ENCODE results near the gene ANKRD9.

ANKRD9 gene

DNA sequence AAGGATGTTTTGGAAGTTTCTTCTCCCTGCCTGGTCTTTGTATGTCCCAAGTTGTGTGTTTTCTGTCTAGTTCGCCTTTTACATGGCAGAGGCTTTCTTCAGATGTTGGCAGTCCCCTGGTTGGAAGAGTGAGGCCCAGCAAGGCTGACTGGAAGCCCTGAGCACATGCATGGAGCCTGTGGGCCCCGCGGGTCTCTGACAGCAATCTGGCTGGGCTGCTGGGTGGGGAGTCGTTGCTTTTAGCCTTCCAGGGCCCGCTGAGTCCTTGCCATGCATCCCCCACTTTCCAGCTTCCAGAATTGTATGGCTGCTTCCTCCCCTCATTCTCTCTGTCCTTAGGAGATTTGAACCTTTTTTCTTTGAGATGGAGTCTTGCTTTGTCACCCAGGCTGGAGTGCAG, 25.3 kb downstream of the ANKRD9 start:
- DNase-seq (ENCODE audit: insufficient read length, low spot score) (no peak), FAIRE-seq (no peak)
- TF ChIP-seq CTCF (IDR thresholded peaks at IDR 0.05; ENCODE audit: insufficient read depth, missing control alignments): no peak

DNA sequence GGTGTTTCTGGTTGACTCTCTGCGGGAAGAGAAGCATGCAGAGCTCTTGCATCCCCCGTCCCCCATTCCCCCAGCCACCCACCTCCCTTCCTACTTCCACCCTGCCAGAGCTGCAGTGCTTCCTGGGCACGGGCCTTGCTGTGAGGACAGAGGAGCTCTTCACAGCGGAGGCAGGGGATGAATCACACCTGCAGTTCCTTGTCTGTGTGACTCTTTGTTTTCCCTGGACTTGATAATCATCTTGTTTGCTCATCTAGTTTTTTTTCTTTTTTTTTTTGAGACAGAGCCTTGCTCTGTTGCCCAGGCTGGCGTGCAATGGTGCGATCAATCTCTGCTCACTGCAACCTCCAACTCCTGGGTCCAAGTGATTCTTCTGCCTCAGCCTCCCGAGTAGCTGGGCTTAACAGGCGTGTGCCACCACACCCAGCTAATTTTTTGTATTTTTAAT, 27.8 kb downstream of the ANKRD9 start:
- TF ChIP-seq CTCF (IDR thresholded peaks at IDR 0.05; ENCODE audit: insufficient read depth, missing control alignments): no peak
- FAIRE-seq (no peak), DNase-seq (ENCODE audit: insufficient read length, low spot score) (no peak)

DNA sequence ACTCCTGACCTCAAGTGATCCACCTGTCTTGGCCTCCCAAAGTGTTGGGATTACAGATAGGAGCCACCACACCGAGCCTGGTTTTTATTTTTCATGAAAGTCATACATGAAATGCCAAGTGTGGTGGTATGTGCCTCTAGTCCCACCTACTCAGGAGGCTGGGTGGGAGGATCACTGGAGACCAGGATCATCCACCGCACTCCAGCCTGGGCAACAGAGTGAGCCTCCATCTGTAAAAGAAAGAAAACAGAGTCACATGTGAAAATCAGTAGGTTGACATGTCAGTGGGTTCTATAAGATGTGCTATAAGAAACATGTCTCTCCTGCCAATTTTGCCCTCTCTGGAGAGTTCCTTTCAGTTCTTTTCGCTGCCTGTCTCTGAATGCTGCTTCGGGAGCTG, 28.2 kb downstream of the ANKRD9 start:
- TF ChIP-seq CTCF (IDR thresholded peaks at IDR 0.05; ENCODE audit: insufficient read depth, missing control alignments): no peak
- DNase-seq (ENCODE audit: insufficient read length, low spot score): no peak
- FAIRE-seq: no peak

DNA sequence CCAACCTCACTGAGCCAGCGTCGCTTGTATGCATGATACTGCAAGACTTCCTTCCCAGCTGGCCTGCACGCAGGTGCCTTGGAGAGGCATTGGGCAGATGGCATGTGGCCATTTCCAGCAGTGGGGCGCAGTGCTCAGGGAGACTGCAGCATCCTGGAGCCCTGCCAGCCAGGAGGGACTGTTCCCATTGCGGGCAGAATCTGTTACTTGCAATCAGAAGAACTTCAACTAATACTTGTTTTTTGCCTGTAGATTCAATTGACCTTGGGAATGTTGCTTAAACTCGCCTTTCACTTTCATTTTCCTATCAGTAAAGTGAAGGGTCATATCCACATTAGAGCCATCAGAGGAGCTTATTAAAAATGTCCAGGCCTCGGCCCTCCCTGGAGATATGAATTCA, 29.8 kb downstream of the ANKRD9 start:
- FAIRE-seq (no peak), DNase-seq (ENCODE audit: insufficient read length, low spot score) (no peak)
- no peak for TF ChIP-seq CTCF (IDR thresholded peaks at IDR 0.05; ENCODE audit: insufficient read depth, missing control alignments)

DNA sequence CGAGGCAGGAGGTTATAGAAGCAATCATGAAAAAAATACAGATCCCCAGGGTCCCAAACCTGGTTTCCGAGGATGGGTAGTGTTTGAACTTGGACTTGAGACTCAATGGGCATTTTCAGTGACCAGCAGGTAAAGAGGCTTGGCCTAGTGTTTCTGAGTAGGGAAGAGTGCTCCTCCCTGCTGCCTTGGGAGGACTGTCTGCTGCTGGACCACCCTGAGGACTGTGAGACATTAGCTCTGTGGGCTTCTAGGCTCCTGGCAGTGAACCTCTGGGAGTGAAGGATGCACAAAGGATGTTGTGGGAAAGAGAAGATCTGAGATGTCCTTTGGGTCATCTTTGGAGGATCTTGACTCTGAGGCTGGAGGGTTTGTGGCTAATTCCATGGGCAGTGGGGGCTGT, 30.5 kb downstream of the ANKRD9 start:
- FAIRE-seq (no peak), DNase-seq (ENCODE audit: insufficient read length, low spot score) (no peak)
- no peak for TF ChIP-seq CTCF (IDR thresholded peaks at IDR 0.05; ENCODE audit: insufficient read depth, missing control alignments)

DNA sequence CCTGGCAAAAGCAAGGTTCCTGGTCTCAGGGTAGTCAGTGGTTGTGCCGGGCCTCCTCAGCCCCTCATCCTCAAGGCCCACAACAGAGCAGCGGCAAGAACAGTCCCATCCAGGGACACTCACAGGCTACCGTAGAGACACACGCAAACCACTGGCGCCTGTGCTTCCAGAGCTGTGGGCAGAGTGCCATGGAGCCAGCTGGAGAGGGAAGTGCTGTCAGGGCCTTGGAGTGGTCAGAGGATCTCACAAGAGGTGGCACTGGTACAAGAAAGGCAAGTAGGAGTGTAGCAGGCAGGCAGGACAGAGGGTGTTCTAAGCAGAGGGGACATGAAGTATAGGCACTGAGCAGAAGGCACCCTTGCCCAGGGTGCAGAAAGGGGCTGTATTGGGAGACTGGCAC, 34.6 kb downstream of the ANKRD9 start:
- no peak for TF ChIP-seq CTCF (IDR thresholded peaks at IDR 0.05; ENCODE audit: insufficient read depth, missing control alignments)
- no peak for FAIRE-seq
- no peak for DNase-seq (ENCODE audit: insufficient read length, low spot score)

GRCh38 chr14:102473559-102473958, 36.0 kb downstream of the ANKRD9 start:
- TF ChIP-seq CTCF (IDR thresholded peaks at IDR 0.05; ENCODE audit: insufficient read depth, missing control alignments): no peak
- no peak for FAIRE-seq
- no peak for DNase-seq (ENCODE audit: insufficient read length, low spot score)

Measured in D721Med (cell line).